ENCODE results near the gene GTF2F2.

DNA sequence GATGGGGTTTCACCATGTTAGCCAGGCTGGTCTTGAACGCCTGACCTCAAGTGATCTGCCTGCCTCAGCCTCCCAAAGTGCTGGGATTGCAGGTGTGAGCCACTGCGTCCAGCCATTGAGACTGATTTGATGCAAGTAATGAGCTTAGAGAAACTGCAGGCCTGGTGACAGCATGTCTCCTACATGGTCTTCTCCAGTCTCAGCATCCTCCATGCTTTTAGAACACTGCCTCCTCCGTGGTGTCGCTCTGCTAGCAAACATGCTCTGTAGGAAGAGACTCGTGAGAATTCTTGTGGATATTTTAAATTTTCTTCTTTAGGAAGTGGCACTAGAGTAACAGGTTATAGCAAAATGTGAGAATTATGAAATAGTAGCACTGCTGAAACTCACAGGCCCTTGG is 183.6 kb downstream of the GTF2F2 start:
- TF ChIP-seq, protein P1, sequence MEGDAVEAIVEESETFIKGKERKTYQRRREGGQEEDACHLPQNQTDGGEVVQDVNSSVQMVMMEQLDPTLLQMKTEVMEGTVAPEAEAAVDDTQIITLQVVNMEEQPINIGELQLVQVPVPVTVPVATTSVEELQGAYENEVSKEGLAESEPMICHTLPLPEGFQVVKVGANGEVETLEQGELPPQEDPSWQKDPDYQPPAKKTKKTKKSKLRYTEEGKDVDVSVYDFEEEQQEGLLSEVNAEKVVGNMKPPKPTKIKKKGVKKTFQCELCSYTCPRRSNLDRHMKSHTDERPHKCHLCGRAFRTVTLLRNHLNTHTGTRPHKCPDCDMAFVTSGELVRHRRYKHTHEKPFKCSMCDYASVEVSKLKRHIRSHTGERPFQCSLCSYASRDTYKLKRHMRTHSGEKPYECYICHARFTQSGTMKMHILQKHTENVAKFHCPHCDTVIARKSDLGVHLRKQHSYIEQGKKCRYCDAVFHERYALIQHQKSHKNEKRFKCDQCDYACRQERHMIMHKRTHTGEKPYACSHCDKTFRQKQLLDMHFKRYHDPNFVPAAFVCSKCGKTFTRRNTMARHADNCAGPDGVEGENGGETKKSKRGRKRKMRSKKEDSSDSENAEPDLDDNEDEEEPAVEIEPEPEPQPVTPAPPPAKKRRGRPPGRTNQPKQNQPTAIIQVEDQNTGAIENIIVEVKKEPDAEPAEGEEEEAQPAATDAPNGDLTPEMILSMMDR (IDR thresholded peaks at IDR 0.05): no peak
- TF ChIP-seq RNF2 (IDR thresholded peaks at IDR 0.05; ENCODE audit: borderline replicate concordance, low read depth): no peak
- TF ChIP-seq RAD21 (conservative IDR thresholded peaks at IDR 0.05 in 1 of 2, IDR thresholded peaks at IDR 0.05 in 1 of 2): no peak
- TF ChIP-seq POLR2A (IDR thresholded peaks at IDR 0.05; ENCODE audit: low read length): no peak

All from A549 (cell line).